Measurements from ENCODE around the gene OR2D3. TPM values are rescaled to one million over a fixed set of nuclear protein-coding genes. Genes with fewer than 3 reads are reported as not detected.

Gene OR2D3
- total RNA-seq, 1 donor from 2014 or later: not detected

DNA sequence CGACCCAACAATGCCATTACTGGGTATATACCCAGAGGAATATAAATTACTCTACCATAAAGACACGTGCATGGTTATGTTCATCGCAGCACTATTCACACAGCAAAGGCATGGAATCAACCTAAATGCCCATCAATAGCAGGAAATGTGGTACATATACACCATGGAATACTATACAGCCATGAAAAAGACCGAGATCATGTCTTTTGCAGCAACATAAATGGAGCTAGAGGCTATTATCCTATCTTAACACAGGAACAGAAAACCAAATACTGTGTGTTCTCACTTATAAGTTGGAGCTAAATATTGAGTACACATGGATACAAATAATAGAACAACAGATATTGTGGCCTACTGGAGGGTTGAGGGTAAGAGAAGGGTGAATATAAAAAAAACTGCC, 32.0 kb upstream of the OR2D3 start:
- Histone ChIP-seq H3K4me1 (no peaks in the 10 kb centered on the region), H3K27me3 (no peaks in the 10 kb centered on the region), H3K9me3 (no peaks in the 10 kb centered on the region), H3K4me3 (no peak overlapping the region), H3K36me3 (no peaks in the 10 kb centered on the region), H3K27ac (no peak overlapping the region)
- intact Hi-C loops (cut with DNase I): no loop called here
- ATAC-seq: no peak
- no peak for DNase-seq
- TF ChIP-seq, protein P1, sequence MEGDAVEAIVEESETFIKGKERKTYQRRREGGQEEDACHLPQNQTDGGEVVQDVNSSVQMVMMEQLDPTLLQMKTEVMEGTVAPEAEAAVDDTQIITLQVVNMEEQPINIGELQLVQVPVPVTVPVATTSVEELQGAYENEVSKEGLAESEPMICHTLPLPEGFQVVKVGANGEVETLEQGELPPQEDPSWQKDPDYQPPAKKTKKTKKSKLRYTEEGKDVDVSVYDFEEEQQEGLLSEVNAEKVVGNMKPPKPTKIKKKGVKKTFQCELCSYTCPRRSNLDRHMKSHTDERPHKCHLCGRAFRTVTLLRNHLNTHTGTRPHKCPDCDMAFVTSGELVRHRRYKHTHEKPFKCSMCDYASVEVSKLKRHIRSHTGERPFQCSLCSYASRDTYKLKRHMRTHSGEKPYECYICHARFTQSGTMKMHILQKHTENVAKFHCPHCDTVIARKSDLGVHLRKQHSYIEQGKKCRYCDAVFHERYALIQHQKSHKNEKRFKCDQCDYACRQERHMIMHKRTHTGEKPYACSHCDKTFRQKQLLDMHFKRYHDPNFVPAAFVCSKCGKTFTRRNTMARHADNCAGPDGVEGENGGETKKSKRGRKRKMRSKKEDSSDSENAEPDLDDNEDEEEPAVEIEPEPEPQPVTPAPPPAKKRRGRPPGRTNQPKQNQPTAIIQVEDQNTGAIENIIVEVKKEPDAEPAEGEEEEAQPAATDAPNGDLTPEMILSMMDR (IDR thresholded peaks at IDR 0.05): no peak

DNA sequence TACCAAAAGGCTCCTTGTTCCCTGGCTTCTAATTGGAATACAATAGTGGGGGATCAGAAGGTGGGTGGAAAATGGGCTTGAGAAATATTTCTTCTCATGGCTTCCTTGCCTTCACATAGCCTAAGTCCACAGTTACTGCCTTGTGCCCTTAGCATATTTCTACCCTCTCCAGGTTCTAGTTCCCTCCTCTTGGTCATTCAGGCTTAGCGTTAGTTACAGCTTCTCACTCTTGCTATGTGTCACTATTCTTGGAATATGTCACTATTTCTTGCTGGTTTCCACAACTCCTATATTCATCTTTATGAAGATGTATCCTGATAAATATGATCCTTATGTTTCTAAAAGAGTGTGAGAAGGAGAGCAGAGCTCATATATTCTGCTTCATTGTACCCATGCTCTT, 31.0 kb upstream of the OR2D3 start:
- no peaks in the 10 kb centered on the region for H3K27me3 ChIP-seq
- TF ChIP-seq, protein P1 (IDR thresholded peaks at IDR 0.05): no peak
- DNase-seq (no peak), ATAC-seq (no peak)
- intact Hi-C loops (cut with DNase I): no loop called here
- H3K9me3 ChIP-seq: no peaks in the 10 kb centered on the region
- H3K4me3 ChIP-seq: no peak overlapping the region
- H3K4me1 ChIP-seq: no peaks in the 10 kb centered on the region
- no peak overlapping the region for H3K27ac ChIP-seq
- H3K36me3 ChIP-seq: no peaks in the 10 kb centered on the region

DNA sequence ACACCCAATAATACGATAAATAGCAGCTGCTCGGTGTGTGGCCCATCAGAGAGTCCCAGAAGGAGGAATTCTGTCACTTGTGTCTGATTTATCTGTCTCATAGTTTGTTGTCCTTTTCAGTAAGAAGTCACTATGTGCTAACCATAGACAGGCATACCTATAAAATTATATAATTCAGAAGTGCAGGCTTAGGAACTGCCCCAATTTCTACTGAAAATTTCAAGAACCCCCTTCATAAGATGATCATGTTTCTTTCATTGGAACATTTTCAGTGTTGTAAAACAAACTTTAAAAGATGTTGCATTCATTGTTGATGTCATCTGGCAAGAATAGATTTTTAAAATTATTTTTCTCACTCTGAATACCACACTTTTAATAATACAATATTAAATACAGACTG, 28.4 kb upstream of the OR2D3 start, which contains the start of gene OR2D2:
OR2D2 (minus strand) TSS at position 101 of the 400 bp plus-strand sequence; CDS start at position 101, 0 bp downstream.
- intact Hi-C loops (cut with DNase I): no loop called here
- Histone ChIP-seq H3K36me3 (no peaks in the 10 kb centered on the region), H3K27ac (no peak within 1 kb of the TSS), H3K27me3 (no peaks in the 10 kb centered on the region), H3K4me3 (no peak within 1 kb of the TSS), H3K4me1 (no peaks in the 10 kb centered on the region), H3K9me3 (no peaks in the 10 kb centered on the region)
- DNase-seq: no peak
- TF ChIP-seq, protein P1 (IDR thresholded peaks at IDR 0.05): no peak
- ATAC-seq: no peak

DNA sequence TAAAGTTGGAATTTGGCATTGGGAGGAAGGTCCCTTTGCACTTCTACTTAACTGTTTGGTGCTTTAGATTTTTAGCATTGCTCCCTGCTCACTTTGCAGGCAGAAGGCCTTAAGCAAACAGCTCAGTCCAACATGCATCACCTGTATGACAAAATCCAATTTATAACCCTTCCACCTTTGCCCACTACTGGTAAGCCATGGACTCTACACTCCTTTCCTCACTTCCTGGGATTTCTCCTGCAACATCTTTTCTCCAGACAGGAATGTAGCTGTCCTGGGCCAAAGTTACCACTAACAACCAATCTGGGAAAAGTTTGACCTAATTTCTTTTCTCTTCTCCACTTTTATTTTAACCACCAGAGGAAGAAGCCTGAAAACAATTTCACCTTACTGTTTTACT, 26.7 kb upstream of the OR2D3 start:
- DNase-seq: no peak
- TF ChIP-seq, protein P1 (IDR thresholded peaks at IDR 0.05): no peak
- no peaks in the 10 kb centered on the region for H3K9me3 ChIP-seq
- ATAC-seq: no peak
- no peak overlapping the region for H3K4me3 ChIP-seq
- H3K36me3 ChIP-seq: no peaks in the 10 kb centered on the region
- no peaks in the 10 kb centered on the region for H3K4me1 ChIP-seq
- no peaks in the 10 kb centered on the region for H3K27me3 ChIP-seq
- no peak overlapping the region for H3K27ac ChIP-seq
- intact Hi-C loops (cut with DNase I): no loop called here

DNA sequence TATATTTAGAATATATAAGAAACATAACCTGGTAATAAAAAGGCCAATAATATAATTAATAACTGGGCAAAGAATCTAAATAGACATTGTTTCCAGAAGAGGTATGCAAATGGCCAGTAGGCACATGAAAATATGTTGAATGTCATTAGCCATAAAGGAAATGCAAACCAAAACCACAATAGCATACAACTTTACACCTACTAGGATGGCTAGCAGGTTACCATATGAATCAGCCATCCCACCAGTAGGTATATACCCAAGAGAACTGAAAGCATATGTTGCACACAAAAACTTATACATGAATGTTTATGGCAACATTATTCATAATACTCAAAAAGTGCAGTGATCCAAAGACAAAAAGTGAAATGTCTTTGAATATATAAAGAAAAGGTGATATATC, 25.8 kb upstream of the OR2D3 start:
- Histone ChIP-seq H3K36me3 (no peaks in the 10 kb centered on the region), H3K27me3 (no peaks in the 10 kb centered on the region), H3K9me3 (no peaks in the 10 kb centered on the region), H3K27ac (no peak overlapping the region), H3K4me1 (no peaks in the 10 kb centered on the region), H3K4me3 (no peak overlapping the region)
- ATAC-seq: no peak
- no peak for DNase-seq
- intact Hi-C loops (cut with DNase I): no loop called here
- TF ChIP-seq, protein P1 (IDR thresholded peaks at IDR 0.05): no peak

DNA sequence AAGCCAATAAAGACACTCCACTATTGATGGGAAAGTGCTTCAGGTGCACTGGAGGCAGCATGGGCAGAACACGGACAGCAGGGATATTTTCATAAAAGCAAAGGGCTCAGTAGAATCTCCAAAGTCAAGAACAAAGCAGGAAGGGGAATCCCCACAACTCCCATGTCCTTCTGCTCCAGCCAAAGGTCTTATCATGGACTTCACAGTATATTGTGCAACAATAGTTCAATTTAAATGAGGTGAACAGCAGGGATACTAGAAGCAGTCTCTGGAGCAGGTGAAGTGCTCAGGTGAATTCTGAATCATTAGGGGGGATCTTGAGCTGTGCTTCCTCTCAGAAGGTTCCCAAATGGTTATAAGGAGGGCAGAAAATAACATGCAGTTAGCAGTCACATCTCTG, 21.9 kb upstream of the OR2D3 start:
- Histone ChIP-seq H3K27me3 (no peaks in the 10 kb centered on the region), H3K4me1 (no peaks in the 10 kb centered on the region), H3K27ac (no peak overlapping the region), H3K9me3 (no peaks in the 10 kb centered on the region), H3K4me3 (no peak overlapping the region), H3K36me3 (no peaks in the 10 kb centered on the region)
- TF ChIP-seq, protein P1 (IDR thresholded peaks at IDR 0.05): no peak
- no peak for ATAC-seq
- intact Hi-C loops (cut with DNase I): no loop called here
- no peak for DNase-seq
